SKM-1 (cell line): Measurements from ENCODE around the gene CHCHD3.

ENCODE experiments used
- DNase-seq: peaks from one replicate; lab custom pipeline; 2025; ENCODE audit not compliant: unreplicated experiment; lab: John Stamatoyannopoulos, UW

Gene CHCHD3

GRCh38 chr7:132965951-132966350 lies 115.9 kb downstream of the CHCHD3 start:
- no peak for DNase-seq

- no peak for DNase-seq
Measured at GRCh38 chr7:132964876-132965275, 117.0 kb downstream of the CHCHD3 start.

- DNase-seq, result no peak
Measured at GRCh38 chr7:132959891-132960290, 122.0 kb downstream of the CHCHD3 start.

- no peak for DNase-seq
Measured at GRCh38 chr7:132956556-132956955, 125.3 kb downstream of the CHCHD3 start.

GRCh38 chr7:132953468-132953867 lies 128.4 kb downstream of the CHCHD3 start:
- DNase-seq, result no peak

- DNase-seq, result no peak
Measured at GRCh38 chr7:132950725-132951124, 131.2 kb downstream of the CHCHD3 start.

GRCh38 chr7:132947011-132947410 lies 134.9 kb downstream of the CHCHD3 start:
- DNase-seq, result no peak

GRCh38 chr7:132944774-132945173 lies 137.1 kb downstream of the CHCHD3 start:
- DNase-seq, result no peak

- DNase-seq, result no peak
Measured at GRCh38 chr7:132943645-132944044, 138.2 kb downstream of the CHCHD3 start.

- DNase-seq, result no peak
Measured at GRCh38 chr7:132942701-132943100, 139.2 kb downstream of the CHCHD3 start.

- DNase-seq, result no peak
Measured at GRCh38 chr7:132941905-132942304, 140.0 kb downstream of the CHCHD3 start.

GRCh38 chr7:132941428-132941827 lies 140.5 kb downstream of the CHCHD3 start:
- no peak for DNase-seq

- no peak for DNase-seq
Measured at GRCh38 chr7:132940084-132940483, 141.8 kb downstream of the CHCHD3 start.

GRCh38 chr7:132939495-132939894 lies 142.4 kb downstream of the CHCHD3 start:
- DNase-seq, result no peak

GRCh38 chr7:132937286-132937685 lies 144.6 kb downstream of the CHCHD3 start:
- DNase-seq, result no peak

- DNase-seq, result no peak
Measured at GRCh38 chr7:132935608-132936007, 146.3 kb downstream of the CHCHD3 start.

- DNase-seq, result no peak
Measured at GRCh38 chr7:132934017-132934416, 147.9 kb downstream of the CHCHD3 start.

- DNase-seq, result no peak
Measured at GRCh38 chr7:132933072-132933458, 148.8 kb downstream of the CHCHD3 start.

- DNase-seq, result no peak
Measured at GRCh38 chr7:132932296-132933071, 149.4 kb downstream of the CHCHD3 start.

- DNase-seq, result no peak
Measured at GRCh38 chr7:132930881-132931280, 151.0 kb downstream of the CHCHD3 start.

- DNase-seq, result peak; percentile 25
Measured at GRCh38 chr7:132929944-132930343, 151.9 kb downstream of the CHCHD3 start.

- DNase-seq, result no peak
Measured at GRCh38 chr7:132919771-132920170, 162.1 kb downstream of the CHCHD3 start.

GRCh38 chr7:132915647-132916046 lies 166.2 kb downstream of the CHCHD3 start:
- DNase-seq, result no peak
